T-helper 22 cell (primary cell): ENCODE results near the gene PNLIPRP3.

Experiments
- DNase-seq: peaks from one replicate; pipeline ENCODE4 v3.0.0-alpha.2; 2020; ENCODE audit warnings: low read depth

The PNLIPRP3 gene

GRCh38 chr10:116510565-116510964 lies 82.9 kb downstream of the PNLIPRP3 start:
- DNase-seq: no peak

- DNase-seq: no peak
Measured at GRCh38 chr10:116511365-116511764, 83.7 kb downstream of the PNLIPRP3 start.

- no peak for DNase-seq
Measured at GRCh38 chr10:116521424-116522290, 94.0 kb downstream of the PNLIPRP3 start.

GRCh38 chr10:116522803-116523381 lies 95.2 kb downstream of the PNLIPRP3 start:
- DNase-seq: no peak

- no peak for DNase-seq
Measured at GRCh38 chr10:116524736-116525135, 97.1 kb downstream of the PNLIPRP3 start.

- no peak for DNase-seq
Measured at GRCh38 chr10:116526219-116526618, 98.6 kb downstream of the PNLIPRP3 start.
